HG02610 (cell line): ENCODE measurements around the gene VTI1A.
"Not testable (repeated sequence)": the region's sequence is repeated elsewhere in the genome, so short reads cannot be mapped to it uniquely, and the experiment has no call there.

ENCODE experiments used
- ATAC-seq: cut with Tn5 transposase; IDR thresholded peaks from one replicate; pipeline ENCODE4 v1.9.1; 2021; ENCODE audit warnings: mild to moderate bottlenecking, moderate library complexity; ENCODE audit not compliant: unreplicated experiment

Gene VTI1A

DNA sequence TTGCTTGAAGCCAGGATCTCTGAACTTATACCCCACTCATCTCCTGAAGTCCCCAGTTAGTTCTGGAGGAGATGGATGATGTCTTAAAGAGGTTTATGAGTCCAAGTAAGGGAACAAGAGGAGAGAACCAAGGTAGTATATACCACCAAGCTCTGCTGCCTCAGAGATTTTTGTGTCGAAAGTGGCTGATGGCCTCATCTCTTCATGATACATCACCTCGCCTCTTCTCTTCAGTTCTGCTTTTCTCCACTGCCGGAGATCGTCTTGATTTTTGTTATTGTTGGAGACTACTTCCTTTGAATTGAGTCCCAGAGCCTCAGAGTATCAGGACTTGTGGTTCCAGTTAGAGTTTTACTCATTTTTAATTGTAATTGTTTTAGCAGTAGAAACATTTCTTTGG, 1.9 kb downstream of the VTI1A start:
- no peak for ATAC-seq

DNA sequence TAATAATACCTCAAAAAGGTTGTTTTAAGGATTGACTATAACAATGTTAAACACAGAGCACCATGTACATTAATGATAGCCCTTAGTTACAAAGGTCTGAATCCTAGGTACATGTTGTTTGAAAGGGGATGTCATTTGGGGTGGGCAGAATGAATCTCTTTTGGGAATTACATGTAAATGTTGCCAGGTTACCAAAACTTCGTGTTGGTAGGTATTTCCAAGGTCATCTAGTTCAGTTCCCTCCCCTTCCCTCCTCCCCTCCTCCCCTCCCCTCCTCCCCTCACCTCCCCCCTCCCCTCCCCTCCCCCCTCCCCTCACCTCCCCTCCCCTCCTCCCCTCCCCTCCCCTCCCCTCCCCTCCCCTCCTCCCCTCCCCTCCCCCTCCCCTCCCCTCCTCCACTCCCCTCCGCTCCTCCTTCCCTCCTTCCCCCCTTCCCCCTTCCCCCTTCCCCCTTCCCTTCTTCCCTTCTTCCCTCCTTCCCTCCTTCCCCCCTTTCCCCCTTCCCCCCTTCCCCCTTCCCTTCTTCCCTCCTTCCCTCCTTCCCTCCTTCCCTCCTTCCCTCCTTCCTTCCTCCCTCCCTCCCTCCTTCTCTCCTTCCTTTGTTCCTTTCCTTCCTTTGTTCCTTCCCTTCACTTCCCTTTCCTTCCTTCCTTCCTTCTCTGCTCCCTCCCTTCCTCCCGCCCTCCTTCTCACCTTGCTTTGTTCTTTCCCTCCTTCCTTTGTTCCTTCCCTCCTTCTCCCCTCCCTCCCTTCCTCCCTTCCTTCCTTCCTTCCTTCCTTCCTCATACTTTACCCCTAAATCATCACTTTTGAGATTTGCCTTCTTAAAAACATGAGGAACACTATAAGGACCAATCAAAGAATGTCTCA, 8.1 kb downstream of the VTI1A start:
- peak; percentile 9 for ATAC-seq

DNA sequence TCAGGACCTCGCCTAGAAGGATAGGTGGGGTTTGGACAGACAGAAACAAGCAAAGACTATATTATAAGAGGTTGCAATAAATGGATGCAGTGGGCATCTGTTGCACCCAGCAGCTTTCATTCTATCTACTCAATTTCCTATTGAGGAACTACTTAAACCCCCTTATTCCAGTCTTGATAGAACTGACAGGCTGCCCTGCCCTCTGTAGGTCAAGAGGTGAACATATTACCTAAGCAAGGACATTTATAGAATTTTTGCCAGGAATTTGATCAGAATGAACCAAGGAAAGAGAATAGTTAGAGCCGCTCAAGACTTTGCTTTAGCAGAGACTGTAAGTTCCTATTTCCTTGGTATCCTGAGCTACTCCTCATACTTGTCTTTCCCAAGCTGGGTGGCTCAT, 9.5 kb downstream of the VTI1A start:
- ATAC-seq, result no peak

DNA sequence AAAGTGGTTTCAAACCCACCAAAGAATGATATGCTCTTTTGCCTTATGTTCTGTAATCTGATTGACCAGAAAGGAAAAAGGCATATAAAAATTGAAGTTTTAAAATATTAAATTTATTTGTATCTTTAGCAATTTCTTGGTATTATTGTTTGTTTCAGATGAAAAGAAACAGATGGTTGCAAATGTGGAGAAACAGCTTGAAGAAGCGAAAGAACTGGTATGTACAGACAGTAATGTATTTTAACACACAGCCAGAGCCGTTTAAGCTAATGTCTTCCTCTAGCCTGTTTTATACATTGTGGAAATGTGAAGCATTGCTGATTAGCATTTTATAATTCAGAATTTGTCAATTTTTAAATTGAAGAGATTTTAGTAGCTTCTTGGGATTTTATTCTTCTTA, 13.4 kb downstream of the VTI1A start:
- no peak for ATAC-seq

DNA sequence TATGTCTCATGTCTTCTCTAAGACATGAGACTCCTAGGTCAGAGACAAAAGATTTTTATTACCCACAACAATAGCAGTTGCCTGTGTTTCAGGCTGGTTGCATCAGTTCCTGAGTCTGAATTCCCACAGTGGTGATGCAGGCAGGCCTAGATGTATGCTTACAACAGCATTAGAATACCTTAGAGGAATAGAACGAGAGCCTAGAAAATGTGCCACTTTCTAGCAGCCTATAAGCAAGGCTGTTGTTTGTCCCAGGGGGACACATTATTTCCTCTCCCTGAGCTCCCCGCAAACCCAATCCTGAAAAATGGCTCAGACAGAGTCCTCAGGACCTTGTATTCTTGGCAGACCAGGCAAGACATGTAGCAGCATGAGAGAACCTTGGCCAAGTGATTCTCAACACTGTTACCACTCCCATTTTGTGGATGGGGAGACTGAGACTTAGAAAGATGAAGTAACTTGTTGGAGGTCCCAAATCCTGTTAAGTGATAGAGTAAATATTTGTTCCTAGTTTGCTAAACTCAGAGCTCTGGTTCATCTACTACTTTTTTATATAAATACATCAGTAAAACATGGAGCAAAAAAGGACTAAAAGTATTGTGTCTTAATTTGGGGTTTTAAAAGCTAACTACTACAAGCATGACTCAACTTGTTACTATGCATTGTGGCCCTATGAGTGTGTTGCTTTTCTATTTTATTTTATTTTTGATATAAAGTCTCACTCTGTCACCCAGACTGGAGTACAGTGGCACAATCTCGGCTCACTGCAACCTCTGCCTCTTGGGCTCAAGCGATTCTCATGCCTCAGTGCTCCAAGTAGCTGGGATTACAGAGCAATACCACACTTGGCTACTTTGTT, 14.2 kb downstream of the VTI1A start:
- ATAC-seq, result no peak

DNA sequence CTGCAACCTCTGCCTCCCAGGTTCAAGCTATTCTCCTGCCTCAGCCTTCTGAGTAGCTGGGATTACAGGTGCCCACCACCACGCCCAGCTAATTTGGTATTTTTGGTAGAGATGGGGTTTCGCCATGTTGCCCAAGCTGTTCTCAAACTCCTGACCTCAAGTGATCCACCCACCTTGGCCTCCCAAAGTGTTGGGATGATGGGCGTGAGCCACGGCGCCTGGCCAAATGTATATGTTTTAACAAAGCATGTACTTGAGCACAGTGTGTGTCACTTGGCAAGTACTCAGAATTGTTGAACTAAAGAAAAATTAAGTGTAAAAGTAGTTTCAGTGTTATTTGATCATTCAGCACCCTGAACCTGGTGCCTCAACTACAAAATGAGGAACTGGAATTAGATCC, 17.1 kb downstream of the VTI1A start:
- not testable (repeated sequence) for ATAC-seq

DNA sequence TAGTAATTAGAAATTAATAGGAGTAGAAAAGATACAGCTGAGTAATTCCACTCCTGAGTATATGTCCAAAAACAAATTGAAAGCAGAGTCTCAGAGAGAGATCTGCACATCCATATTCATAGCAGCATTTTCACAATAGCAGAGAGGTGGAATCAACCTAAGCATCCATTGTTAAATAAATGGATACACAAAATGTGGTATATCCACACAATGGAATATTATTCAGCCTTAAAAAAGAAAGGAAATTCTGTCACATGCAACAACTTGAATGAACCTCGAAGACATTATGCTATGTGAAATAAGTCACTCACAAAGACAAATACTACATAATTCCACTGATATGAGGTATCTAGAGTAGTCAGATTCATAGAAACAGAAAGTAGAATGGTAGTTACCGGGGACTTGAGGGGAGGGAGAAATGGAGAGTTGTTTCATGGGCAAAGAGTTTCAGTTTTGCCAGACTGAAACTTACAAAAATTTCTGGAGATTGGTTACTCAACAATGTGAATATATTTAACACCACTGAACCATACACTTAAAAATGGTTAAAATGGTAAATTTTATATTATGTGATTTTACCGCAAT, 18.4 kb downstream of the VTI1A start:
- no peak for ATAC-seq

DNA sequence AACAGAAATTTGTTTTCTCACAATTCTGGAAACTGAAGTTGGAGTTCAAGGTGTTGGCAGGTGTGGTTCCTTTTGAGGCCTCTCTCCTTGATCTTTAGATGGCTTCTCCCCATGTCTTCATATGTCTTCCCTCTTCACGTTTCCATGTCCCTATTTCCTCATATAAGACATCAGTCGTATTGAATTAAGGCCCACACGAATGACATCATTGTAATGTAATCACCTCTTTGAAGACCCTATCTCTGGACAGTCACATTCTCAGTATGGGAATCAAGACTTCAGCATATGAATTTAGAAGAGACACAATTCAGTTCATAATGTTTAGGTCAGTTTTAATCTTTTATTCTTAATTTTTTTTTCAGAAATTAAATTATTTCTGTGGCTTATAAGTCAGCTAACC, 19.8 kb downstream of the VTI1A start:
- no peak for ATAC-seq

DNA sequence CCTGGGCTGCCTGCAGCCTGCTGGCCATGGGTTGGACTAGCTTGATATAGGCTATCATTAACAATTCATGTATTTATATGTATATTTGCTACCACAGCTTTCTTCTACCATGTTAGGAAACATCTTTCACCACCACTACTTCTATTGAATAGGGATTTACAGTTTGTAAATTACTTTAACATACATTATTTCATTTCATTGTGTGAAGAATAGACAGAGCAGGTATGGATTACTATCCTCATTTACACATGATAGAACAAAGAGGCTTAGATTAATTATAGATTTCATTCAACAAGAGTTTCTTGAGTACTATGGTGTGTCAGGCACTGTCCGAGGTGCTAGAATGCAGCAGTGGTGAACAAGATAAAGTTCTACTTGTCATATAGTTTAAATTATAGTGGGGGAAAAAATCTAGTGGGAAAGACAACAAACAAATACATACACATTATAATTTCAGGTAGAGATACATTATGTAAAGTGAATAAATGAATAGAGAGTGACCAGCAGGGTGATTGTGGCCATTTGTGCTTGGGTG, 20.6 kb downstream of the VTI1A start:
- no peak for ATAC-seq

DNA sequence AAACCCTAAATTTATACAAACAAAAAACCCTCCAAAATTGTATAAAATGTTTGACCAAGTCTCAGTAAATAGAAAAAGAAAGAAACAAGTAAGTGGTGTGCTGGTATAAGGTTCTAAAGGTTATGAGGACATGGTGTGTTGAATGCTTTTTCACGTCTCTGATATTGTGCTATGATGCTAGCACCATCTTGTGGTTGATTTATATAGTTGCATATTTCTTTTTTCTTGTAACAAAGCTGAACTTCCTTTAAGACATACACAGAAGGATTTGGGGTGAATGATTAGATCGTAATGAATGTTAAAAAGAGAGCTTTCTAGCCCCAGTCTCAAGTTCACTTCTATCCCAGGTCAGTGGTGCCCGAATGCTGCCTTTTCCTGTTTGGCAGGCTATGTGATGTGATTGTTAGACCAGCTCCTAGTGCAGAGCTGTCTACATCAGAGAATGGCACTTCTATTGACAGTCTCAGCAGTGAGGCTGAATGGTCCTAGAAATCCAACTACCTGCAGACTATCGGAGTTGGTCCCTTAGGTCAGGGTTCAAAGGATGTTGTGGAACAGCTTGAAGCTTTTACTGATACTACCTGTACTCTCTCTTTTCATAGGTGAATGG, 25.0 kb downstream of the VTI1A start:
- peak; percentile 66 for ATAC-seq

DNA sequence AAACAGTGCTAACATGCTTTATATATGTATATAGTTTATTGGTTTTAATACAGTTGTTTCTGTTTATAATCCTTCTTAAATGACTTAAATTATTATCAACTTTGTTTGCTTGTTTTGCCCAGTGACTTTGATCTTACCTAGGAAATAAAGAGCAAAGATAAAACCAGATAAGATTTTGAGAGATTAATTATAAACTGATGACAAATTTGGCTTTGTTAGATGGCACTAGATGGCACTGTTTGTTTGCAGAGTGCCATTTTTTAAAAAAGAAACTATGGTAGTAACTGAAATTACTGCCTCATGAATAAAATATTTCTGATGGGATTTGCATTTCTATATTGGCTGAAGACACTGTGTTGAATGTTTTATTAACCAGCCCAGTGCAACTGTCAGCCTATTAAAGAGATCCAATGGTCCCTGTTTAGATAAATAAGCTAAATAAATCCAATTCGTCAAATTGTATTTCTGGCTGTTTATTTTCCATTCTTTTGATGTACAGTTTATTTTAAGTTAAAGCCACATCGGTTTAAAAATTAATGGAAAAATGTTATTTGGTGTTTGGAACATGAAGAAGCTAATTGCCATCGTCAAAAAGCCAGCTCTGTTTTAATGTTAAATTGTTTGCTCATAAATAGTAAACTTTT, 28.7 kb downstream of the VTI1A start:
- ATAC-seq, result no peak

DNA sequence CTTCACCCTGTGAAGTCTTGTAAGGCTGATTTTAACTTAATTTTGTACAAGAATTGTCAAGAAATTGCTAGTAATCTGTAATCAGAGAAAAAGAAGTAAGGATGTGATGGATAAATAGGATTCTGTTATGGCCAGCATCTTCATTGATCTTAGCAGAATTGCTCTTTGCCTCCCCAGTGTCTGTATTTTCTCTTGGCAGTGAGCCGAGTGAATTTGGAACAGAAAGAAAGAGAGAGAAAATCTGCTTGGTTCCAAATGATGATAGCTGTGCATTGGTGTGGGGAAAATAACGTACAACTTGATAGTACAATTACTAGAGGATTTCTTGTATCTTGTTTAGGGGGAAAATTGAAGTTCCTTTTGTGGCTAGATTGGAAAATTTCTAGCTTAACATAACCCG, 34.6 kb downstream of the VTI1A start:
- ATAC-seq, result no peak

DNA sequence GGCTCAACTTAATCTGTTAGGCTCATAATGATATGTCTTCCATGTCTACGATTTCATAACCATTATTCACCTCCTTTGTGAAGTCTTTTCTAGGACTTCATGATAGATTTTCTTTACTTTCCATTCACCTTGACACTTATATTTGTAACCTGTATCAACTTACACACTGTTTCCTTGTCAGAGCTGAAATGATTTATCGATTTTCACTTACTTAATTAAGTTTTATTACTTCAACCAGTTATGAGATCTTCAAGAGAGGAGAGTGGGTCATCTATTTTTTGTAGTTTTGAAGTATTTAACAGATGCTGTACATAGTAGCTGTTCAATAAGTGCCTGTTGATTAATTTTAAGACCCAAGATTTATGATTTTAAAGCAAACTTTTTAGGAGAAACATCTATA, 37.4 kb downstream of the VTI1A start:
- no peak for ATAC-seq

DNA sequence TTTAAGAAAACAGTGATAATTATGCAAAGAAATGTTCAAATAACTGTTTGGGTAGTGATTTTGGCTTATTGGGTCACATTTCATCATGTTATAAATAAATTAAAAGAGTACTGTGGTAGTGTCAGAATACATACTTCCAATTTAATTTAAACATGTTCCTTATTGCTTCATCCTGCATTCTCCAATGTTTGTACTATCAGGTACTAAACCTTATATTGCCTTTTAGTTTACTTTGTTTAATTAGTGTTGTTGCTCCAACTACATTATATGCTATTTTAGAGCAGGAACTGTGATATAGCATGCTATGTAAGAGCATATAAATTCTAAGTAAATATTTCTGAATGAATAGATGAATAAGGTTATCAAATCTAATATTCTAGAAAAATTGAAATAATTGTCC, 40.9 kb downstream of the VTI1A start:
- ATAC-seq, result no peak

DNA sequence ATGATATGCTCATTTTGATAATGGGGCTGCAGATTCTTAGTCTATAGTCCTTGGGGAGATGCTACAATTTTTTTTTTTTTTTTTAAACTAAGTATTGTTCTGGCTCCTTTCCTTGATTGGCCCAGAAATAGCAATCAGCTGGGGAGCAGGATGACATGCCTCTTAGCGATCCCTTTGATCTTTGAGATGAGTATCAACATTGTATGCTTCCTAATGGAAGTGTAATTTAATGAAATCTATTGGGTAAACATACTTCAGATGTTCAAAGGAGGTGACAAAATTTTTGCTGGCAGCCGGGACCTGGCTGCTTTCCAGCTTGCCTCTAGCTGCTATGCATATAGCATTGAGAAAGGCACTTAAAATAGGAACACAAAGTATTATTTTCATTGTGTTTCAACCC, 43.5 kb downstream of the VTI1A start:
- no peak for ATAC-seq

DNA sequence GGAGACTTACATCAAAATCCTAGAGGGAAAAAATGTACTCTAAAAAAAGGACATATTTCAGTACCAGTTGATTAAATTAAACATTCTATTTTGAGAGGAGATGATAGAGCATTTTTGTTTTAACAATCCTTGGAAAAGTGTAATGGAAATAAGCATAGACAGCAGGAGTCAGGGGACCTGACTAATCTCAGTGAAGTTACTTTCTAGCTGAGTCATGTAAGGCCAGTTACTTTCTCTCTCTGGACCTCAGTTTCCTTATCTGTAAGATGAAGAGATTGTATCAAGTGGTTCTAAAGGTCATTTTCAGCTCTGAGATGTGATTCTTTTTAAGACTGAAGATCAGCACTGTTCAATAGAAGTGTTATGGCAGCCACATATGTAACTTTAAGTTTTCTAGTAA, 44.1 kb downstream of the VTI1A start:
- ATAC-seq, result no peak

DNA sequence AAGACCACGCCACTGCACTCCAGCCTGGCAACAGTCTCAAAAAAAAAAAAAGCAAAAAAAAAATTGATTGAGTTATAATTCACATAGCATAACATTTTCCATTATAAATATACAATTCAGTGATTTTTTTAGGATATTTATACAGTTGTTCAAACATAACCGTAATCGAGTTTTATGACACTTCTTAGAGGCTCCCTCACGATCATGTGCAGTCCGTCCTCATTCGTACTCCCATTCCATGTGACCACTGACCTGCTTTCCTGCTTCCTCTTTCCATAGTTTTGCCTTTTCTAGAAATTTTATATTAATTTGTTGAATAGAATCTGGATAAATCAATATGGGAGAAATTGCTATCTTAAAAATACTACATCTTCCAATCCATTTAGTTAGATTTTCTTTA, 45.7 kb downstream of the VTI1A start:
- ATAC-seq, result no peak

DNA sequence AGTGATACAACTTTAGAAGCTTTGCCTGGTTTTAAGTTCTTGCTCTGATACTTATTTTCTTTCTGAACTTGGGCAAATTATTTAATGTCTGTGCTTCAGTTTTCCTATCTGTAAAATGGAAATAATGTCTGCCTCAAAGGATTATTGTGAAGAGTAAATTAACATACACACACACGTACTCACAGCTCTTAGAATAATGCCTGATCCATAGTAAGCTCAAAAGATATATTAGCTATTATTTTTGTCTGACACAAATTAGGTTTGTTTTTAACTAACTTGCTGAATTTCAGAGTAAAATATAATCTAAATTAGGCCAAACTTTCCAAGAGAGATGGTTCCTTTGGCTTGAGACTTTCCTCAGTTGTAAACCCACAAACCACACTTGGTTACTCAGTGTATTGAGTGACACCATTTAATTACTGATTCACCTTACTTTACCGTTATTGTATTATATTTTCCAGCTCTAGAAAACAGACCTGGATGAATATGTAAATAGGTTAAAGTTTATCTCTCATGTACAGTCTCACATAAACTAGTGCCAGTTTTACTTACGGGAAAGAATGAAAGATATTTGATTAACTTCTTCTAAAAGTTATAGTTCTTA, 50.4 kb downstream of the VTI1A start:
- no peak for ATAC-seq

DNA sequence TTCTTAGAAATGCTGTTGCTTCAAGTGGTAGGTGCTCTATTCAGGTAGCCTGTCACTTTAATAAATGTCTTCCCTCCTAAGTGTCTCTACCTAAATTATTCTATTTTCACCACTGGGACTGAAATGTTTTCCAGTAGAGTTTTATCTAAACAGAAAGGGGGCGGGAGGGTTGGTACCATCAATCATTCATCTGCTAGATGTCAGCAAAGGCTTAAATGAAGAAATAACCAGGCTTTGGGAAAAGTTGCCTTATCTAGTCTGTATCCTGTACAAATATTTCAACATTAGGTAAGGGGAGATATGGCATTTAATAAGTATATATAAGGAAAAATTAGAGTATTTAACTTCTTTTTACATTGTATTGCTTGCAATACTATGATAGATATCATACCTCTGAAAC, 51.8 kb downstream of the VTI1A start:
- ATAC-seq, result no peak

DNA sequence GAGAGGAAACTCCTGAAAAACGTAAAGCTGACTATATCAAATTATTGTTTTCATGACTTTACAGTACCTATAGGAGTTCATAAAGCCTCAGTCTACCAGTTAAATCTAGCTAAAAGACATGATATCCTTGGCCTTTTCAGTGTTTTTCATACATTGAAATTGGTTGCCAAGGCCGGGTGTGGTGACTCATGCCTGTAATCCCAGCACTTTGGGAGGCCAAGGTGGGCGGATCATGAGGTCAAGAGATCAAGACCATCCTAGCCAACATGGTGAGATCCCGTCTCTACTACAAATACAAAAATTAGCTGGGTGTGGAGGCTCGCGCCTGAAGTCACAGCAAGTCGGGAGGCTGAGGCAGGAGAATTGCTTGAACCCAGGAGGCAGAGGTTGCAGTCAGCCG, 53.0 kb downstream of the VTI1A start:
- not testable (repeated sequence) for ATAC-seq
